Prostate gland (tissue), 2 donors: ENCODE measurements around the gene MGAT4C. TPM values are rescaled to one million over a fixed set of nuclear protein-coding genes. Genes with fewer than 3 reads are reported as not detected.
"Not testable (repeated sequence)": the region's sequence is repeated elsewhere in the genome, so short reads cannot be mapped to it uniquely, and the experiment has no call there.

ENCODE experiments used
- DNase-seq: peaks from one replicate; pipeline ENCODE4 v3.0.0-alpha.2; 2019; ENCODE audit warnings: low spot score
- H3K27ac ChIP-seq, 2 donors: fragments of 200-600 bp; sonication (generic); 2 replicates each; pipeline ENCODE4 v1.5.1; 2017 to 2019
- H3K27me3 ChIP-seq: fragments of 200-600 bp; sonication (generic); replicated peaks from 2 replicates; pipeline ENCODE4 v1.5.1; 2019; ENCODE audit not compliant: insufficient read depth
- H3K36me3 ChIP-seq, 2 donors: fragments of 200-600 bp; sonication (generic); 1 replicate in 1 of 2; 2 replicates in 1 of 2; pipeline versions ENCODE4 v1.5.1 to v1.8.1; 2017 to 2019
- H3K4me1 ChIP-seq: fragments of 200-600 bp; sonication (generic); replicated peaks from 2 replicates; pipeline ENCODE4 v1.5.1; 2019
- H3K4me3 ChIP-seq, 2 donors: fragments of 200-600 bp; sonication (generic); 2 replicates each; pipeline ENCODE4 v1.5.1; 2017 to 2019
- H3K9me3 ChIP-seq: fragments of 200-600 bp; sonication (generic); 2 replicates; pipeline ENCODE4 v1.5.1; 2017
- CTCF ChIP-seq, 4 experiments: fragments of 200-600 bp in 2 of 4; fragments of 450-650 bp in 2 of 4; sonication (generic) in 2 of 4; IDR thresholded peaks; 1 replicate in 3 of 4; 2 replicates in 1 of 4; pipeline ENCODE4 v1.5.1; 2016 to 2019; ENCODE audit warnings: antibody characterized with exemption in 4 of 4, mild to moderate bottlenecking in 2 of 4, moderate library complexity in 2 of 4
- POLR2A ChIP-seq: fragments of 450-650 bp; IDR thresholded peaks from one replicate; pipeline ENCODE4 v1.6.1; 2016; ENCODE audit warnings: antibody characterized with exemption, mild to moderate bottlenecking
- POLR2AphosphoS5 ChIP-seq: sonication (generic); formaldehyde crosslinking; IDR thresholded peaks from one replicate; pipeline ENCODE4 v1.6.1; 2017; ENCODE audit warnings: antibody characterized with exemption
- WGBS: methylation state at CpG from one replicate; pipeline ENCODE4 v1.1.5; 2018; 5-methylcytosine and 5-hydroxymethylcytosine counted together
- intact Hi-C: fragments of 100-400 bp; cut with DNase I; formaldehyde crosslinking; loops from one replicate; pipeline ENCODE4 v1.14.2; 2022
- total RNA-seq, 2 donors: library from RNA; depleted of rRNA; stranded (reverse); fragments of >200 nt; gene quantifications; one replicate each; pipeline ENCODE4 v1.1.0, GENCODE V29; 2016

Gene MGAT4C
- total RNA-seq, 2 donors from 2014 or later: under 0.01 to 2.6 TPM

DNA sequence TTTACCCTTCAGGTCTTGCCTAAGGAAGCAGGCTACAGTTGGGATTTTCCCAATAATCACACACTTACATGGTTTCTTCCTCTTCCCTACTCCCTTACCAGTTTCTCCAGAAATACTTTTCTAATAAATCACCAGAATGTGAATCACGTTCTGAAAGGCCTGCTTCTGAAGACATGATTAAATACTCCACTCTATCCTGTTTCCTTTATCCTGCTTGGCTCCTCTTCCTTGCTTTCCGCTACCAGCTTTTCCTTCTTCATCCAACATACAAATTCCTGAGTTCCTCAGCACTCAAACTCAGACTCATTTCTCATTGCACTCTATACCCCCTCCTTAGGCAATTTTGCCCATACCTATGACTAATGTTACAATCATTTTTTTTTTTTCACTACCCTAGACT lies 118.3 kb downstream of the MGAT4C start:
- Histone ChIP-seq H3K27ac (no peak overlapping the region), H3K4me3 (no peak overlapping the region), H3K9me3 (no peaks in the 10 kb centered on the region), H3K27me3 (no peaks in the 10 kb centered on the region), H3K4me1 (no peaks in the 10 kb centered on the region), H3K36me3 (no peaks in the 10 kb centered on the region)
- DNase-seq: no peak
- WGBS: 58% methylated on average over 2 of the region's 2 CpGs
- intact Hi-C loops: no loop called here
- TF ChIP-seq POLR2A (no peak), CTCF (IDR thresholded peaks at IDR 0.05) (no peak), POLR2AphosphoS5 (no peak)

GRCh38 chr12:86134561-86134960 lies 121.6 kb downstream of the MGAT4C start:
- Histone ChIP-seq H3K9me3 (no peaks in the 10 kb centered on the region), H3K27me3 (no peaks in the 10 kb centered on the region), H3K4me3 (no peak overlapping the region), H3K36me3 (no peaks in the 10 kb centered on the region), H3K27ac (no peak overlapping the region), H3K4me1 (no peaks in the 10 kb centered on the region)
- TF ChIP-seq POLR2AphosphoS5 (no peak), CTCF (IDR thresholded peaks at IDR 0.05) (no peak), POLR2A (no peak)
- DNase-seq: no peak
- intact Hi-C loops: no loop called here
- WGBS: 63% methylated on average over 3 of the region's 3 CpGs

- H3K9me3 ChIP-seq, DNase-seq, H3K4me1 ChIP-seq, H3K4me3 ChIP-seq, intact Hi-C loops, H3K27ac ChIP-seq, H3K27me3 ChIP-seq, H3K36me3 ChIP-seq: not testable (repeated sequence)
- 93% methylated on average over 3 of the region's 3 CpGs for WGBS
Measured at GRCh38 chr12:86126900-86127299, 129.3 kb downstream of the MGAT4C start.

DNA sequence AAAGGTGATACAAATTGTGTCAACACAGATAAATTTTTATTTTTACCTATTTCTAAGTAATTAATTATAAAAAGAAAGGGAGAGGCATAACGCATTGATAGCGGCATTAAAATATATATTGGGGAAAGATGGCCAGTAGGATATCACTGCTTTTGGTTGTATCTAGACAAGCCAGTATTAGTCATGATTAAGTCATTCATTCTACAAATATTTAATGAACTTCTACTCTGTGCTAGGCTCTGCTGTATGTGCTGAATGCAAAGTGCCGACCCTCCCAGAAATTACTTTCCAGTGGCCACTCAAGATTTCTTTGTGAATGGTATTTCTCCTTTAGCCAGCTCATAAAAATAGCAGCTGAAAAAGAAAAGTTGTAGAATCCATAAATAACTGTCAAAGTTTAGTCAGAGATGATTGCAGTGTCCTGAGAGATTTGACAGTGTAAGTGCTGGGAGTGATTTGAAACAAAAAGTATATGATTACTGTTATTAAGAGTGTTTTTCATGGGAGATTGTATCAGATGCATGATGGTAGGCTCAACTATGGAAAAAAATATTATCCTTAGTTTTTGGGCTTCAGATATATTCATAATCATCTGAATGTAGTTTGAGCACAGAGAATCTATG lies 133.2 kb downstream of the MGAT4C start:
- 71% methylated on average over 3 of the region's 3 CpGs for WGBS
- intact Hi-C loops: no loop called here
- Histone ChIP-seq H3K36me3 (no peaks in the 10 kb centered on the region), H3K27me3 (no peaks in the 10 kb centered on the region), H3K27ac (no peak overlapping the region), H3K4me1 (no peaks in the 10 kb centered on the region), H3K9me3 (no peaks in the 10 kb centered on the region), H3K4me3 (no peak overlapping the region)
- TF ChIP-seq POLR2A (no peak), CTCF (IDR thresholded peaks at IDR 0.05) (no peak), POLR2AphosphoS5 (no peak)
- DNase-seq: no peak

DNA sequence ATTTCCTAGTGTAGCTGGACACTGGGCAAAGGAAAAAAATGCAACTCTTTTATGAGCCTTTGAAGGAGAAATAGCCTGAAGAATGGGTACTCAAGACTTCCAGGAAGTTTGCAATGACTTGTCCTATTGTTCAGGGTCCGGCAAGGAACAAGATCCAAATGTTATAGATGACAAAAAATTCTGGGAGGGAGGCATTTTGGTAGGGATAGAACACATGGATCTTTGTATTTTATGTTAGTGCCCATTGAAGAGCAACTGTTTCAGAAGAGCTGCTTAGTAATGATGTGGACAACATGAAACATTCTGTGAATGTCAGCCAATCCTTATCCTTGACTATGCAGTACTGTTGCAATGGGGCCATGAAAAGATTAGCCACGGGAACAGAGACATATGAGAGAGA lies 138.0 kb downstream of the MGAT4C start:
- no peaks in the 10 kb centered on the region for H3K4me1 ChIP-seq
- DNase-seq: no peak
- no peak for TF ChIP-seq POLR2A
- no peak for TF ChIP-seq CTCF (IDR thresholded peaks at IDR 0.05)
- no peak overlapping the region for H3K27ac ChIP-seq
- WGBS: 77% methylated on average over 2 of the region's 2 CpGs
- H3K4me3 ChIP-seq: no peak overlapping the region
- intact Hi-C loops: no loop called here
- H3K9me3 ChIP-seq: no peaks in the 10 kb centered on the region
- H3K36me3 ChIP-seq: no peaks in the 10 kb centered on the region
- no peaks in the 10 kb centered on the region for H3K27me3 ChIP-seq
